Measurements from ENCODE around the gene RETREG3.

GRCh38 chr17:42581744-42582270 is 27.4 kb downstream of the RETREG3 start:
- no peak for TF ChIP-seq CTCF (IDR thresholded peaks at IDR 0.05; ENCODE audit: poor library complexity)
- TF ChIP-seq EZH2 (IDR thresholded peaks at IDR 0.05; ENCODE audit: borderline replicate concordance): no peak

All from hepatocyte (in vitro differentiated cells).